HEK293T (cell line): ENCODE measurements around the gene CHST2.

Experiments used
- CTCF ChIA-PET: fragments of 350-600 bp; formaldehyde crosslinking; extraction: SDS; loops from one replicate; lab custom pipeline; 2021; ENCODE audit warnings: antibody characterized with exemption, inconsistent platforms; lab: Yijun Ruan, JAX
- POLR2A ChIA-PET: fragments of 350-600 bp; formaldehyde crosslinking; extraction: SDS; loops from one replicate; lab custom pipeline; 2020; ENCODE audit warnings: antibody characterized with exemption, inconsistent platforms; lab: Yijun Ruan, JAX
- DNase-seq: peaks from one replicate; pipeline ENCODE4 v3.0.0; 2012; ENCODE audit warnings: mixed read lengths; ENCODE audit errors: extremely low spot score
- ARNT ChIP-seq: fragments of 450-650 bp; IDR thresholded peaks from 2 replicates; pipeline ENCODE4 v1.6.1; 2017; ENCODE audit warnings: mild to moderate bottlenecking
- BHLHE40 ChIP-seq: fragments of 450-650 bp; IDR thresholded peaks from 2 replicates; pipeline ENCODE4 v1.6.1; 2016; ENCODE audit warnings: mild to moderate bottlenecking, moderate library complexity, borderline replicate concordance
- CTBP1 ChIP-seq: fragments of 450-650 bp; IDR thresholded peaks from 2 replicates; pipeline ENCODE4 v1.6.1; 2016; ENCODE audit warnings: borderline replicate concordance
- ELF4 ChIP-seq: fragments of 450-650 bp; IDR thresholded peaks from 2 replicates; pipeline ENCODE4 v1.6.1; 2017; ENCODE audit warnings: antibody characterized with exemption
- FOXA1 ChIP-seq: fragments of 450-650 bp; IDR thresholded peaks from 2 replicates; pipeline ENCODE4 v1.6.1; 2016; ENCODE audit warnings: mild to moderate bottlenecking
- FOXK2 ChIP-seq: fragments of 450-650 bp; IDR thresholded peaks from 2 replicates; pipeline ENCODE4 v1.6.1; 2016; ENCODE audit warnings: mild to moderate bottlenecking
- FOXM1 ChIP-seq: fragments of 450-650 bp; IDR thresholded peaks from 2 replicates; pipeline ENCODE4 v1.6.1; 2017; ENCODE audit warnings: mild to moderate bottlenecking, borderline replicate concordance
- HDGF ChIP-seq: fragments of 450-650 bp; IDR thresholded peaks from 2 replicates; pipeline ENCODE4 v1.6.1; 2017; ENCODE audit warnings: antibody characterized with exemption, borderline replicate concordance
- L3MBTL2 ChIP-seq: fragments of 450-650 bp; conservative IDR thresholded peaks from 2 replicates; pipeline ENCODE4 v1.6.1; 2016; ENCODE audit warnings: mild to moderate bottlenecking
- LEF1 ChIP-seq: fragments of 450-650 bp; IDR thresholded peaks from 2 replicates; pipeline ENCODE4 v1.6.1; 2017; ENCODE audit warnings: mild to moderate bottlenecking, borderline replicate concordance
- NFRKB ChIP-seq: fragments of 450-650 bp; IDR thresholded peaks from 2 replicates; pipeline ENCODE4 v1.6.1; 2016; ENCODE audit warnings: mild to moderate bottlenecking, moderate library complexity
- SP1 ChIP-seq: fragments of 450-650 bp; IDR thresholded peaks from 2 replicates; pipeline ENCODE4 v1.6.1; 2017
- SUZ12 ChIP-seq: fragments of 450-650 bp; IDR thresholded peaks from 2 replicates; pipeline ENCODE4 v1.6.1; 2016; ENCODE audit warnings: mild to moderate bottlenecking
- TARDBP ChIP-seq: fragments of 450-650 bp; IDR thresholded peaks from 2 replicates; pipeline ENCODE4 v1.6.1; 2016
- ZNF384 ChIP-seq: fragments of 450-650 bp; IDR thresholded peaks from 2 replicates; pipeline ENCODE4 v1.6.1; 2016
- TF ChIP-seq, protein P1 (sequence below): fragments of 450-650 bp; IDR thresholded peaks from 2 replicates; pipeline ENCODE4 v1.6.1; 2016

The CHST2 gene

DNA sequence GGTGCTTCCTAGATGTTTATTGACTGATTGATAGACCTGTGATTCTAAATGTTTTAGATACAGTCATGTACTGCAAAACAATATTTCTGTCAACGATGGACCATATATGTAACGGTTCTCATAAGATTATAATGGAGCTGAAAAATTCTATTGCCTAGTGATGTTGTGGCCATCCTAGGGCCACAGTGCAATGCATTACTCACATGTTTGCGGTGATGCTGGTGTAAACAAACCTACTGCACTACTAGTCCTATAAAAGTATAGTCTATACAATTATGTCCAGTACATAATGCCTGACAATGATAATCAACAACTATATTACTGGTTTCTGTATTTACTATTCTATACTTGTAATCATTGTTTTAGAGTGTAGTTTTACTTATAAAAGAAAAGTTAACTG, 46.8 kb downstream of the CHST2 start:
- CTCF ChIA-PET: no interaction called here
- POLR2A ChIA-PET: no interaction called here
- DNase-seq: no peak
- TF ChIP-seq FOXK2: no peak
- TF ChIP-seq FOXM1: no peak
- no peak for TF ChIP-seq L3MBTL2
- no peak for TF ChIP-seq FOXA1
- TF ChIP-seq LEF1: no peak
- TF ChIP-seq CTBP1: no peak

DNA sequence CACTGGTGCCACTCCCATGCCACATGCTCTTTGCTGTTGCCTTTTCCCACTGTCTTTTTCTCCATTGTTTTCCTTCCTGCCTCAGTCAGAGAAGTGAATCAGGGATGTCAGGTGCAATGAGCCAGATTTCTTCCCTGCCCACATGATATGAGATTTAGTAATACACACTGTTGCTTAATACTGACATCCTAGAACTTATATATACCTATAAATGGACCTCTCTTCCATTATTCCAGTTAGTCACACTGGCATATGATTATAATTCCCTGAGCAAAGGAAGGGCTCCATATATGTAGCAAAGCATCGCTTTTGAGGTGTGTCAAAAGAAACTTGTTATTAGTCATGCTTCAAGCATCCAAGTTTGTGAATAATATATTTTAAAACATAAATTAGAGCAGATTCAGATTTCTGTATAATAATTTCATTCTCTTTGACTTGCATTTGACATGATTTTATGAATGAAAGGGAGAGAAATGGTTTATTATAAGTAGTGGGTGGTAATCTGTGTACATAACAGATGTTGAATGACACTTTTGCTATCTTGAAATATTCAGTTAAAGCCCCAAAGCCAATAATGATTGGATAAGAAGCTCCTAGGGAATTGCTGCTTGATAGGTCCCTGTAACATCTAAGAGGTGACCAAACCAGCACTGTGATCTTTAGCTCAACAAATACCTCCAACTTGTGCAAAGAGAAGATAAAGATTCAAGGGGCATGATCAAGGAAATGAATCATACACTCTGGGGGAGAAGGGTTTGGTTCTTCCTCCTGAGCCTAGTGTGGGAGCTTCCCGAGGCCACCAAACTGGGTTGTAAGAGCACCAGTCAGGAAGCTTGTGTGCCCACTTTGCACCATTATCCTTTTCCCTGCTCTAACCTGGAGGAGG, 48.6 kb downstream of the CHST2 start:
- no peak for TF ChIP-seq SP1
- TF ChIP-seq, protein P1, sequence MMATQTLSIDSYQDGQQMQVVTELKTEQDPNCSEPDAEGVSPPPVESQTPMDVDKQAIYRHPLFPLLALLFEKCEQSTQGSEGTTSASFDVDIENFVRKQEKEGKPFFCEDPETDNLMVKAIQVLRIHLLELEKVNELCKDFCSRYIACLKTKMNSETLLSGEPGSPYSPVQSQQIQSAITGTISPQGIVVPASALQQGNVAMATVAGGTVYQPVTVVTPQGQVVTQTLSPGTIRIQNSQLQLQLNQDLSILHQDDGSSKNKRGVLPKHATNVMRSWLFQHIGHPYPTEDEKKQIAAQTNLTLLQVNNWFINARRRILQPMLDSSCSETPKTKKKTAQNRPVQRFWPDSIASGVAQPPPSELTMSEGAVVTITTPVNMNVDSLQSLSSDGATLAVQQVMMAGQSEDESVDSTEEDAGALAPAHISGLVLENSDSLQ: no peak
- TF ChIP-seq HDGF: no peak
- no peak for TF ChIP-seq BHLHE40
- TF ChIP-seq CTBP1: no peak
- no peak for TF ChIP-seq TARDBP
- TF ChIP-seq FOXK2: no peak
- no peak for TF ChIP-seq ARNT
- no peak for TF ChIP-seq ELF4
- no peak for DNase-seq
- POLR2A ChIA-PET: no interaction called here
- CTCF ChIA-PET: no interaction called here

DNA sequence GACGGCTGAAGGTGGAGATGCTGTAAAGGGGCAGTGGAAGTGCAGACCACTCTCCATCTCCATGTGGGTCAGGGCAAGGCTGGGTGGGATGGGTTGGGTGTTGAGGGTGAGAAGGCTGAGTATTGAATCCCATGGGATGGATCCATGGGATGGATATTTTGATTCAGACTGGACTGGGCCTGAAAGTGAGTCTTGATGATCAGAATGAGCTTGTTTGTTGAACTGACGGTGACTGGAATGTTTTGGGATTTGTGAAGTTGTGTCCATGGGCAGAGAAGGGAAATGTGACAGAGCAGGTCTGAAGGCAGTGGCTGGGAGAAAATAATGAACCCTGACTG, 49.3 kb downstream of the CHST2 start:
- ChIA-PET POLR2A (no interaction called here), CTCF (no interaction called here)
- TF ChIP-seq, protein P1: no peak
- TF ChIP-seq FOXK2 (no peak), SUZ12 (no peak), ELF4 (no peak), TARDBP (no peak), CTBP1 (no peak), LEF1 (no peak), ZNF384 (no peak), NFRKB (no peak), L3MBTL2 (no peak), FOXA1 (no peak), SP1 (no peak), FOXM1 (no peak), BHLHE40 (no peak), ARNT (no peak), HDGF (no peak)
- no peak for DNase-seq

DNA sequence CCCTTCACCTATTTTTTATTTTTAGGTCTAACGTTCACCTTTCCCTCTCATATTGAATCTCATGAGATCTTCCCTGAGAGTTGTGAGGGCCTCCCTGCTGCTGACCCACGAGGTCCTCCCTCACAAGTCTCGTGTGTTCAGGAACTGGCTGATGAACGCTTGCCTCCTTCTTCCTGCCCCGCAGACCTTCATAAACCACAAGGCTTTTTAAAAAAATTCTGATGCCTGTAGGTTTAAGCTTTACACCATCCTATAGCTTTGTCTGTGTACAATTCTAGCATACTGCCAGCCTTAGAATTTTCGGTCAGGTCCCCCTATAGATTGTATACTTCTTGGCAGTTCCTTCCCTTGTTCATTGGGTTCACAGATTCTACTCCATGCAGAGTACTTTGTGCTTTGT, 50.5 kb downstream of the CHST2 start:
- ChIA-PET CTCF (no interaction called here), POLR2A (no interaction called here)
- TF ChIP-seq FOXM1 (no peak), ARNT (no peak), CTBP1 (no peak), LEF1 (no peak), TARDBP (no peak), SUZ12 (no peak), BHLHE40 (no peak), ZNF384 (no peak), FOXA1 (no peak), NFRKB (no peak), SP1 (no peak), ELF4 (no peak), FOXK2 (no peak), HDGF (no peak), L3MBTL2 (no peak)
- TF ChIP-seq, protein P1: no peak
- DNase-seq: no peak

DNA sequence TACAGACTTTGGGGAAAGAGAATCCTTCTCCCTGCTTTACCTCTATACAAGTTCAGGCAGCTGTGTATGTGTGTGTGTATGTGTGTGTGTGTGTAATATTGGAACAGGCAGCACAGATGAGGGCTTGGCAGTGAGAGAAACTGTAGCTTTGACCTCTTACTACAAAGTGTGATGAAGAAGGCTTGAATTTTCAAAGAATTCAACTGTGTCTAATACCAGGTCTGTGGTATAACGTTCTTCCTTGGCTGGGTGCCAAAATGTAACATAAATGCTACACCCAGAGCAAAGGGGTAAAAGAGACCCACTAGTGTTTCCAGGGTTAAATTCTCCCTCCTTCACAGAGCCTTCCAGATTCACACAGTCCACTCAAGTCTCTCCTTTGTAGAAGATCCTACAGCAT, 51.1 kb downstream of the CHST2 start:
- DNase-seq: no peak
- TF ChIP-seq NFRKB (no peak), ARNT (no peak), BHLHE40 (no peak), FOXK2 (no peak)
- ChIA-PET POLR2A (no interaction called here), CTCF (interaction anchor here (0.6 kb wide), 1 partner anchor 17 kb away, joined by 3 read pairs; no protein-coding TSS in a partner anchor)

DNA sequence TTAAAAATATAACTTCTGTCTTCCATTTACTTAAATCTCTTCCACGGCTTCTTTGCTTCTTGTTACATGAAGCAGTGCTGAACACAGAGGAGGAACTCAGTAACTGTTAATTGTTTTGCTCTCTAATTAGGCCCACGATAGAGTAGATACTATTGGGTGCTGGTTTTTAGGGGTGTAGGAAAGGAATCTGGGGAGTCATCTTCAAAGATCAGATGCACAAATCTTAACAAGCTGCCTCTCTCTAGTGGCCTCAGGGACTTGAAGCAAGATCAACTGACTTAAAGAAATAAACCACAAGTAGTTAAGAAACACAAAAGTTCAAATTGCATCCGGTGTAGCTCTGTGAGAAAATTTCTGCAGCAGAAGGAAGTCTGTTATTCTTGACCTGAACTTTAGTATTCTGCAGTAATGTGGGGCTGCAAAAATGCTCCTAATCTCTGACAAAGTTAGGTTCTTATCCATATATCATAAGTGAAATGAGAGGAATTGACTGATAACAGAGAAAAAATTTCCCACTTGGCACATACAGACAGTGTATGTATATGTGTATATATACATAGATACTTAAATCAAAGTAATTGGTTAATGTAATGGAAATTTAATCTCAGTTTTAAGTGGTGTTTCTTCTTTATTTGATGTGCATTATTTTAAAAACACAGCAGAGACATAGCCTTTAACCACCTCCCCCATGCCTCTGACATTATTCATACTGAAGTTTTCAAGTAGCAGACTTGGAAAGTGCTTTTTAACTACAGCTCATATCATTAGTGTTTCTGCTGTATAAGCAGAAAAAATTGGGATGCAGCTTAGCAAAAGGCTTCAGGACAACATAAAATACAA, 51.8 kb downstream of the CHST2 start:
- POLR2A ChIA-PET: no interaction called here
- TF ChIP-seq FOXA1 (no peak), ARNT (no peak), SUZ12 (no peak), SP1 (no peak), HDGF (no peak), ELF4 (no peak), CTBP1 (no peak), ZNF384 (no peak), TARDBP (no peak)
- no peak for DNase-seq
- CTCF ChIA-PET: interaction anchor here (0.6 kb wide), 1 partner anchor 16 kb away, joined by 3 read pairs; no protein-coding TSS in a partner anchor
